Hematopoietic multipotent progenitor cell treated with erythropoietin and hydrocortisone succinate and interleukin-3 and kit ligand, for 17 days (in vitro differentiated cells): Measurements from ENCODE around the gene USP34.
"Not testable (repeated sequence)": the region's sequence is repeated elsewhere in the genome, so short reads cannot be mapped to it uniquely, and the experiment has no call there.

Experiments
- DNase-seq: peaks from one replicate; pipeline ENCODE4 v3.0.0-alpha.2; 2015; ENCODE audit warnings: low spot score

Gene USP34

DNA sequence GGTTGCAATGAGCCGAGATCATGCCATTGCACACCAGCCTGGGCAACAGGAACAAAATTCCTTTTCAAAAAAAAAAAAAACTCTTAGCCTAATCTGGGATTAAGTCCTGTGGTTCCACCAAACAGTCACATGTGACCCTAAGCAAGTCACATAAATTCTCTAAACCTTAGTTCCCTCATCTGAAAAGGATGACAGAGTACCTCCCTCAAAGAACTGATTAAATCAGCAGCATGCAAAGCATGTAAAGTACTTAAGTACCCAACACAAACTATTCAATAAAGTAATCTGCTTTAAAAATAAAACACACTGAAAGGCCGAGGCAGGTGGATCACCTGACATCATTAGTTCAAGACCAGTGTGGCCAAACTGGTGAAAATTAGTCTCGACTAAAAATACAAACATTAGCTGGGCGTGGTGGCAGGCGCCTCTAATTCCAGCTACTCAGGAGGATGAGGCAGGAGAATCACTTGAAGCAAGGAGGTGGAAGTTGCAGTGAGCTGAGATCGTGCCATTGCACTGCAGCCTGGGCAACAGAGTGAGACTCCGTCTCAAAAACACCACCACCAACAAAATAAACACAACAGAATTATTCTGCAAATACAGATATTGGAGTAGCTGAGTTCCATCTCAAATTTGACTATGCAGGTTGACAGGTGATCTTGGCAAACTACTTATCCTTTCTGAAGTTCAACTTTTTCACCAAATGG is 7.0 kb downstream of the USP34 start:
- DNase-seq, result no peak

GRCh38 chr2:61461404-61461803 is 9.5 kb downstream of the USP34 start:
- DNase-seq, result no peak

DNA sequence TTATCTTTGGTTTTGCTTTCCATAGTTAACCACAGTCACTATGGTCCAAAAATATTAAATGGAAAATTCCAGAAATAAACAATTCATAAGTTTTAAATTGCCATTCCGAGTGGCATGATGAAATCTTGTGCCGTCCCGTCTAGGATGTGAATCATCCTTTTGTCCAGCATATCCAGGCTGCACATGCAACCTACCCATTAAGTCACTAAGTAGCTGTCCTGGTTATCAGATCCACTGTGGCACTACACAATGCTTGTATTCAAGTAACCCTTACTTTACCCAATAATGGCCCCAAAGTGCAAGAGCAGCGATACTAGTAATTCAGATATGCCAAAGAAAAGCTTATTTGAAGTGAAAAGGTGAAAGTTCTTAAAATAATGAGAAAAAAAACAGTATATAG is 10.7 kb downstream of the USP34 start:
- no peak for DNase-seq

- DNase-seq, result no peak
Measured at GRCh38 chr2:61456746-61457420, 14.0 kb downstream of the USP34 start.

GRCh38 chr2:61456070-61456745 is 14.7 kb downstream of the USP34 start:
- no peak for DNase-seq

DNA sequence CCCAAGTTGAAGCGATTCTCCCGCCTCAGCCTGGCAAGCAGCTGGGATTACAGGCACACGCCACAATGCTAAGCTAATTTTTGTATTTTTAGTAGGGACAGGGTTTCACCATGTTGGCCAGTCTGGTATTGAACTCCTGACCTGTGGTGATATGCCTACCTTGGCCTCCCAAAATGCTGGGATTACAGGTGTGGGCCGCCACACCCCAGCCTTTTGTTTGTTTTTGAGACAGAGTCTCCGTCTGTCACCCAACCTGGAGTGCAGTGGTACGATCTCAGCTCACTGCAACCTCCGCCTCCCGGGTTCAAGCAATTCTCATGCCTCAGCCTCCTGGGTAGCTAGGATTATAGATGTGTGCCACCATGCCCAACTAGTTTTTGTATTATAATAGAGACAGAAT is 15.9 kb downstream of the USP34 start:
- DNase-seq, result not testable (repeated sequence)

- no peak for DNase-seq
Measured at GRCh38 chr2:61454383-61454782, 16.5 kb downstream of the USP34 start.

GRCh38 chr2:61452392-61452791 is 18.5 kb downstream of the USP34 start:
- no peak for DNase-seq

DNA sequence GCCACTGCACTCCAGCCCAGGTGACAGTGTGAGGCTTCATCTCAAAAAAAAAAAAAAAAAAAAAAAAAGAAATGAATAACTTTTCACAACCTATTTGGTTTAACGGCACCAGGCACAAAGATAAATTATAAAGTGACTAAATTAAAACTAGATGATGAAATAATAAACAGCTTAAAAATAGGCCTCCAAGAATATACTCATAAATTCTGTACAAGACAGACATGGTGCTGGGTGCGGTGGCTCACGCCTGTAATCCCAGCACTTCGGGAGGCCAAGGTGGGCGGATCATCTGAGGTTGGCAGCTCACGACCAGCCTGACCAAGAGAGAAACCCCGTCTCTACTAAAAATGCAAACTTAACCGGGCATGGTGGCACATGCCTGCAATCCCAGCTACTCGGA is 19.7 kb downstream of the USP34 start:
- no peak for DNase-seq

- no peak for DNase-seq
Measured at GRCh38 chr2:61450144-61450543, 20.7 kb downstream of the USP34 start.

DNA sequence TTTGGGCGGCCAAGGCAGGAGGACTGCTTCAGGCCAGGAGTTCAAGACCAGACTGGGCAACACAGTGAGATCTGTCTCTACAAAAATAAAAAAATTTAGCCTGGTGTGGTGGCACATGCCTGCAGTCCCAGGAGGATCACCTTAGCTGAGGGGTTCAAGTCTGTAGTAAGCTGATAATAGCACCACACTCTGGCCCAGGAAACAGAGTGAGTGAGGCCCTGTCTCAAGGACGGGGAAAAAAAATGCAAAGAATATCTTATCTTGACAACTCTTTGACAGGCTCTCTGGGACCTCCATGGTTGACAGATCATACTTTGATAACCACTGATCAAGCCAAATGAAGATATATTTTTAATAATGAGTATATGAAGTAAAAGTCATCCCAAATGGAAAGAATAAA is 22.7 kb downstream of the USP34 start:
- no peak for DNase-seq

DNA sequence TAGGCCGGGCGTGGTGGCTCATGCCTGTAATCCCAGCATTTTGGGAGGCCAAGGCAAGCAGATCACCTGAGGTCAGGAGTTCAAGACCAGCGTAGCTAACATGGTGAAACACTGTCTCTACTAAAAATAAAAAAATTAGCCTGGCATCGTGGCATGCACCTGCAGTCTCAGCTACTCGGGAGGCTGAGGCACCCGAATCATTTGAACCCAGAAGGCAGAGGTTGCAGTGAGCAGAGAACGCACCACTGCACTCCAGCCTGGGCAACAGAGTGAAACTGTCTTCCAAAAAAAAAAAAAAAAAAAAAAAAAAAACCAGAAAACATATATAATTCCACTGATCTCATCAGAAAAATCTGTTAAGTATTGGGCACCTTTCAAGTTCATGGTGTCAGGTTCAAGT is 23.9 kb downstream of the USP34 start:
- DNase-seq, result not testable (repeated sequence)

DNA sequence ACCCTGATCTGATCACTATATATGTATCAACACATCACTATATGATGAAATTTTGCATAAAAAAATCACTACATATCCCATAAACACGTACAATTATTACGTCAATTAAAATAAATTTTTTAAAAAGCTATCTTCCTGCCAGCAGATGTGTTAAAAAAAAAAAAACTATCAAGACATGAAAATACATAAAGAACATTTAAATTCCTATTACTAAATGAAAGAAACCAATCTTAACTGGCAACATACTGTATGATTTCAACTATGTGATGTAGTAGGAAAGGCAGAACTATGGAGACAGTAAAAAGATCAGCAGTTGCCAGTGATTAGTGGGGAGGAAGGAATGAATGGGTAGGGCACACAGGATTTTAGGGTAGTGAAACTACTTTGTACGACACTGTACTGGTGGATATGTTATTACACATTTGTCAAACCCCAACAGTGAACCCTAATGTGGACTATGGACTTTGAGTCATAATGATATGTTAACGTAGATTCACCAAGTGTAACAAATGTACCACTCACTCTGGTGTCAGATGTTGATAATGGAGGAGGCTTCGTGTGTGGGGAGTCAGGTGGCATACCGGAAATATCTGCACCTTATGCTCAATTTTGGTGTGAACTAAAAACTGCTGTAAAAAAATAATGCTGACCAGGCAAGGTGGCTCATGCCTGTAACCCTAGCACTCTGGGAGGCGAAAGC is 27.4 kb downstream of the USP34 start:
- DNase-seq, result no peak

DNA sequence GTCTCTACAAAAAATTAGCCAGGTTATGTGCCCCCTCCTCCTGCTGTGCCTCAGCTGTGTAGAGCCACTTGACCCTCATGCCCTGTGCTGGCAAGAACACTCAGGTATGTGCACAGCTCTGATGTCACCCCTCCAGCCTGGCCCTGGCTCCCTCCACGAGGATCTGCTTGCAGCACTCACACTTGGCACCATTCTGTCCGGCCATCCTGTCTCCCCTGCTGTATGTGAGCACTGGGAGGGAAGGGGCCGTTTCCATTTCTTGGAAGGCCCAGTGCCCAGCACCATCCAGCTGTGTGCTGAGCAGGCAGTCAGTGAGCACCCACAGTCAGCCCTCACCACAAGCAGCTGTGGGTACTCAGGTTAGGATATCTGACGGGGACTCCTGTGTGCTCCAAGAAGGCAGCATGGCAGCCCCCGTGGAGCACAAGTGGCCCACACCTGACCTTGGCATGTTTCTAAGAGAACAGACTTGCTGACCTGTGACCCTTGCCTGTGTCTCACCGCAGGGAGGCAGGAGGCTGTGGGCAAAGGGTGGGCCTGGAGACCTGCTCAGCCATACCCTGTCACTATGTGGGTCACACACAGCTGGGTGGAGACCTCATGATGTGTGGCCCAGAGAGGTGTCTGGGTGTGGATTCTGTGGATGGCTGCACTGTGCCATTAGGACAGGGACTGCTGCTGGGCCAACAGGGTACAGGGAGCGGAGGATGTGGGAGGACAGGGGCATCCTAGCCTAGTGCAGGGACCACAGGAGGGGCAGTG is 31.5 kb downstream of the USP34 start:
- DNase-seq, result no peak

DNA sequence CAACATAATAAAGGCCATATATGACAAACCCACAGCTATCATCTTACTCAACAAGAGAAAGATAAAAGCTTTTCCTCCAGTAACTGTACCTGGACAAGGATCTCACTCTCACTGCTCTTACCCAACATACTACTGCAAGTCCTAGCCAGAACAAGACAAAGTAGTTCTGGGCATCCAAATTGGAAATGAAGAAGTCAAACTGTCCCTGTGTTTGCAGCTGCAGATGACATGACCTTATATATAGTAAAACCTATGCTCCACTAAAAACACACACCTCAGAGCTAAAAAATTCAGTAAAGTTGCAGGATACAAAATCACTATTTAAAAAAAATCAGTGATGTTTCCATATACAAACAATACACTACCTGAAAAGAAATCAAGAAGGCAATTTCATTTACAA is 32.2 kb downstream of the USP34 start:
- DNase-seq, result no peak

DNA sequence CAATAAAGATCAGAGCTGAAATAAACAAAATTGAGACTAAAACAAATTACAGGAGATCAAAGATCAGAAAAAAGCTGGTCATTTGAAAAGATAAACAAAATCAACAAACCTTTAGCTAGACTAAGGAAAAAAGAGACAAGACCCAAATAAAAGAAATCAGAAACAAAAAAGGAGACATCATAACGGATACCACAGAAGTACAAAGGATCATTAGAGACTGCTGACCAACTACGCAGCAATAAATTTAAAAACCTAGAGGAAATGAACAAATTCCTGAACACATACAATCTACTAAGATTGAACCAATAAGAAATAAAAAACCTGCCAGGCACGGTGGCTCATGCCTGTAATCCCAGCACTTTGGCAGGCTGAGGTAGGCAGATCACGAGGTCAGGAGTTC is 33.7 kb downstream of the USP34 start:
- no peak for DNase-seq

DNA sequence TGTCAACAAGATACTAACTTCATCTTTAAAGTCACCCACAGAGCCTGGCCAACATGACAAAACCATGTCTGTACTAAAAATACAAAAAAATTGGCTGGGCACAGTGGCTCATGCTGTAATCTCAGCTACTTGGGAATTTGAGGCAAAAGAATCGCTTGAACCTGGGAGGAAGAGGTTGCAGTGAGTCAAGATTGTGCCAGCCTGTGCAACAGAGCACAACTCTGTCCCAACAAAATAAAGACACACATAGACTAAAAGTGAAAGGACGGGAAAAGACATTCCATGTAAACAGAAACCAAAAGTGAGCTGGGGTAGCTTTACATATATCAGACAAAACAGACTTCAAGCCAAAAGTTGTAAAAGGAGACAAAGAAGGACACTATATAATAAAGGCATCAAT is 34.8 kb downstream of the USP34 start:
- no peak for DNase-seq

GRCh38 chr2:61435291-61435690 is 35.6 kb downstream of the USP34 start:
- no peak for DNase-seq

- DNase-seq, result no peak
Measured at GRCh38 chr2:61434314-61434713, 36.6 kb downstream of the USP34 start.

DNA sequence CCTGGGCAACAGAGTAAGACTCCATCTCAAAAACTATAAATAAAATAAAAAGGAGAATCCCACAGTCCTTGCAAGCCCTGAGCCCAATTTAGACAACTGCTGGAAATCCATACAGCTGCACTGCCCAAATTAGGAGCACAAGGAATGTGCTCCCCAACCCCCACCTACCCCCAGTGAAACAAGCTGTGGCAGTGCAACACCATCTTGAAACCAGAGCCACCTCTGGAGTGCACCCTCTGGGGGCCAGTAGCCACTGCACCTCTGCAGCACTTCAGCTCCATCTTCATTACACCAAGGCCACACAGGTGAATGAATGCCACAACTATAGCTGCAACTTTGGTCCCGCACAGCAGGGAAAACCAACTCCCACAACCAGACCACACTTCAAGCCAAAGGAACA is 37.3 kb downstream of the USP34 start:
- DNase-seq, result no peak

- no peak for DNase-seq
Measured at GRCh38 chr2:61432990-61433389, 37.9 kb downstream of the USP34 start.

DNA sequence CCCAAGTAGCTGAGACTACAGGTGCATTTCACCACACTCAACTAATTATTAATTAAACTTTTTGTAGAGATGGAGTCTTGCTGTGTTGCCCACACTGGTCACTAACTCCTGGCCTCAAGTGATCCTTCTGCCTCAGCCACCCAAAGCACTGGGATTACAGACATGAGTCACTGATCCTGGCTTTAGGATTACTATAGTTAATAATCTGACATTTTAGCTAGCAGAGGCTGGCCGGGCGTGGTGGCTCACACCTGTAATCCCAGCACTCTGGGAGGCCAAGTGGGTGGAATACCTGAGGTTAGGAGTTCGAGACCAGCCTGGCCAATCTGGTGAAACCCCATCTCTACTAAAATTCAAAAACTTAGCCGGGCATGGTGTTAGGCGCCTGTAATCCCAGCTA is 39.5 kb downstream of the USP34 start:
- DNase-seq, result no peak
